CD4-positive, alpha-beta T cell treated with Interleukin-4 for 4 hours (primary cell): Measurements from ENCODE around the gene TMC7.
"Not testable (repeated sequence)": the region's sequence is repeated elsewhere in the genome, so short reads cannot be mapped to it uniquely, and the experiment has no call there.

Experiments used
- DNase-seq: peaks from one replicate; pipeline ENCODE4 v3.0.0-alpha.2; 2020

TMC7 gene

DNA sequence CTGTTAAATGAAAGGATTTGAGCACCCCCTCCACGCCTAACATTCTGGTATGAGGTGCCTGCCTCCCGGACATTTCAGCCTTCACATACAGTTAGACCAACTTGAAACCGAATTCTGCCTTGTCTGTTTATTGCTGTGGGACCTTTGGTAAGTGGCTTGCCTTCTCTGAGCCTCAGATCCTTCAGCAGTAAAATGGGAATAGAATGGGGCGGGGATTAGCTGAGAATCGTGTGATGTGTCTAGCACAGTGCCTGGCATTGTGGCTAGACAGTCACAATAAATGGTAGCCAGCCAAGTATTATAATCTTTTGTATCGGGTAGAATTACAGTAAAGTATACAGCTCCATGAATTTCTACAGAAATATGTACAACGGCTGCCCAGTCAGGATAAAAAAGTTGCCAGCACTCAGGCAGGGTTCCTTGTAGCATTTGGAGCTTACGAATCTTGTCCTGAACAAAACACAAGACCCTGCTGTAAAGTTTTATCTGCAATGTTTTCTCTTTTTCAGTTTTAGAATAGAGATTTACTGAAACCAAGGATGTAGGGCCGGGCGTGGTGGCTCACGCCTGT lies 786 bp downstream of the TMC7 start:
- no peak for DNase-seq

DNA sequence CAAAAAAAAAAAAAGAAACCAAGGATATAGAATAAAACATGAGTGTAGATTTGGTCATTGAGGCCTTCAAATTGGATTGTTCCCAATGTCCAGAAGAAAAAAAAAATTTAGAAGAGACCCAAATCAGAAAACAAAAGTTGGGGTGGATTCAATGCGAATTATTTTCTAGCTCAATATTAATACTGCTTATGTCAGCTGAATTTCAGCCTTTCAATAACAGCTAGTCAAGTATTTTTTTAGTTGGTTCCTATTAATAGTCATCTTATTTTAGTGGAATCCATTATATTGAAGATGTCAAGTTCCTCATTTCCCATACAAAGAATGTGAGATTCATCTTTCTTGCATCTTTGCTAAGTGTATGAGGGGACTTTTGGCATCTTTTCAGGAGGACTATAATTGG lies 1.5 kb downstream of the TMC7 start:
- DNase-seq: not testable (repeated sequence)

DNA sequence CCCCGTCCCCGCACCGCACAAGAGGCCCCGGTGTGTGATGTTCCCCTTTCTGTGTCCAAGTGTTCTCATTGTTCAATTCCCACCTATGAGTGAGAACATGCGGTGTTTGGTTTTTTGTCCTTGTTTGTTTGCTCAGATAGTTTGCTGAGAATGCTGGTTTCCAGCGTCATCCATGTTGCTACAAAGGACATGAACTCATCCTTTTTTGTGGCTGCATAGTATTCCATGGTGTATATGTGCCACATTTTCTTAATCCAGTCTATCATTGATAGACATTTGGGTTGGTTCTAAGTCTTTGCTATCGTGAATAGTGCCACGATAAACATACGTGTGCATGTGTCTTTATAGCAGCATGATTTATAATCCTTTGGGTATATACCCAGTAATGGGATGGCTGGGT lies 8.0 kb downstream of the TMC7 start:
- not testable (repeated sequence) for DNase-seq

DNA sequence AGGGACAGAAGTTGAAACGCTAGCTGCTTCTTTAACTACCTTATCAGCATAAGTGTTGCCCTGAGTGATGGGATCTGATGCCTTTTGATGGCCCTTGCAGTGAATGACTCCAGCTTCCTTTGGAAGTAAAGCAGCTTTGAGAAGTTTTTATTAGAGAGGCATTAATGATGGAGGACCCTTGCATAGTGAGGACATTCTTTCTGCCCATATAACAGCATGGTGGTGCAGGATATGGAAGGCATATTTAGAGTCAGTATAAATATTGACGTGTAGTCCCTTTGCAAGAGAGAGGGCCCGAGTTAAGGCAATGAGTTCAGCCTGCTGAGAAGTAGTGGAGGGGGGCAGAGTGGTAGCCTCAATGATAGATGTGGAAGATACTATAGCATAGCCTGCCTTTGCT lies 9.8 kb downstream of the TMC7 start:
- DNase-seq: not testable (repeated sequence)

DNA sequence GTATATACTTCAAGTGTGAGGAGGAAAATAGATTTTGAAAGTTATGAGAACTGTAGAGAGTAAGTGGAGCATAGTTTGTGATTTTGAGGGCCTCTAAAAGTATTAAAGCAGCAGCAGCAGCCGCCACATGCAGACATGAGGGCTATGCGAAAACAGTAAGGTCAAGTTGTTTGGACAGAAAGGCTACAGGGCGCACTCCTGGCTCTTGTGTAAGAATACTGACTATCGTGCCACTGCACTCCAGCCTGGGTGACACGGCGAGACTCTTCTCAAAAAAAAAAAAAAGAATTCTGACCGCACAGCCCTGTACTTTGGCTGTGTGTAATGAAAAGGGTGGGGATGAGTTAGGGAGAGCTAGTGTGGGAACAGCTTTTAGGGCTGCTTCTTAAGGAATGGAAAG lies 10.4 kb downstream of the TMC7 start:
- DNase-seq: not testable (repeated sequence)

DNA sequence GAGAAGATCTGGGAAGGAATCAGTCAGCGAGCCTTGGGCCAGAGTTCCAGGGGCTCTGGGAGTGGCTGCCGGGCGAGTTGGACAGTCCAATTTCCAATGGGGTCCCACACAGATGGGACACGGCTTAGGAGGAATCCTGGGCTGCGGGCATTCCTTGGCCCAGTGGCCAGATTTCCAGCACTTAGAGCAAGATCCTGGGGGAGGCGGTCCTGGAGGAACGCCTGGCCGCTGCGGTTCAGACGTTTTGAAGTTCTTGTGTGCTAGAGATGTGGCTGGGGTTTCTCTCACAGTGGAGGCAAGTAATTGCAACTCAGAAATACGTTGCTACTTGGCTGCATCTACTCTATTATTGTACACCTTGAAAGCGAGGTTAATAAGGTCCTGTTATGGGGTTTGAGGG lies 11.7 kb downstream of the TMC7 start:
- not testable (repeated sequence) for DNase-seq

DNA sequence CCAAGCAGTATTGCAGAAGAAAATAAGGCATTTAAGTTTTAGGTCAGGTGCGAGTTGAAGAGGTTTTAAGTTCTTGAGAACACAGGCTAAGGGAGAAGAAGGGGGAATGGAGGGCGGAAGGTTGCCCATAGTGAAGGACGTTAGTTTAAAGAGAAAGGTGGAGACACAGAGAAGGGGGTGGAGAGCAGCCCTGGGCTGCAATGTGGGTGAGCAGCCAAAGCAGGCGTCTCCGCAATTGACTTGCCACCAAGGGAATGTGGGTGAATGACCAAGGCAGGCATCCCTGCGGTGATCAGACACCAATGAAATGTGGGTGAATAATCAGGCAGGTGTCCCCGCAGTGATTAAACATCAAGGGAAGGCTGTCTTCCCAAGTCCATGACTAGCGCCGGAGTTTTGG lies 12.8 kb downstream of the TMC7 start:
- not testable (repeated sequence) for DNase-seq

DNA sequence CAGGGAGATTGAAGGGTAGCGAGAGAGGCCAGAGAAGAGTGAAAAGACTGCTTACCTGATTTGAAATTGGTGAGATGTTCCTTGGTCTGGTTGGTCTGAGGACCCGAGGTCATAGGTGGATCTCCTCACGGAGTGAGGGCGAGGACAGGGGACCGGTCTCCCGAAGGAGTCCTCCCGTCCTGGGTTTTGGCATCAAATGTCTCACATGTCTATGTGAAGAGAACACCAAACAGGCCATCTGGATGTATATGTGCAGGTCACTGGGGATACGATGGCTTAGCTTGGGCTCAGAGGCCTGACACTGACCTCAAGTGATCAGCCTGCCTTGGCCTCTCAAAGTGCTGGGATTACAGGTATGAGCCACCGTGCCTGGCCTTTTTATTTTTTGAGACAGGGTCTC lies 13.3 kb downstream of the TMC7 start:
- not testable (repeated sequence) for DNase-seq

DNA sequence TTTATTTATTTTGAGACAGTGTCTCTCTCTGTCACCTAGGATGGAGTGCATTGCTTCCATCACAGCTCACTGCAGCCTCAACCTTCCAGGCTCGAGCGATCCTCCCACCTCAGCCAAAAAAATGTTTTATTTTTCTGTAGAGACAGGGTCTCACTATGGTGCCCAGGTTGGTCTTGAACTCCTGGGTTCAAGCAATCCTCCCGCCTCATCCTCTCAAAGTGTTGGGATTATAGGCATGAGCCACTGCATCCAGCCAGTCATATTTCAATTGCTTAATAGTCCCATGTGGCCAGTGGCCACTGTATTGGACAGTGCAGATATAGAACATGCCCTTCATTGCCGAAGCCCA lies 15.3 kb downstream of the TMC7 start:
- DNase-seq: no peak

DNA sequence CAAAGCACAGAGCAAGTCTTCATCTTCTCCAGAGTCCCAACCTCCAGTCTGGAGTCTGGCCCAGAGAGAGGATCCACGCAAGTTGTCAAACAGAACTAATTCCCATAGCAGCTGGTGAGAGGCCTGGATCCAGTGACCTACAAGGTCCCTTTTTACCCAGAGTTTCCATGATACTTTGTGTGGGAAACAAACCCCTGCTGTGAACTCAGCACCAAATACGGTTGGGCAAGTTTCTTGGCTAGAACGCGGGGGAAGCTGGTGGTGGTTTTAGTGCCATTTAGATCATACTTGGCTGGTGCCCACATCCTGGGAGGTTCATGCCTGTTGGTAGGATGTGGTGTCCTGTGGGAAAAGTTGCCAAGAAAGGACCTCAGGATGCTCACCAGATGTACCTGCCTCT lies 18.1 kb downstream of the TMC7 start:
- no peak for DNase-seq

DNA sequence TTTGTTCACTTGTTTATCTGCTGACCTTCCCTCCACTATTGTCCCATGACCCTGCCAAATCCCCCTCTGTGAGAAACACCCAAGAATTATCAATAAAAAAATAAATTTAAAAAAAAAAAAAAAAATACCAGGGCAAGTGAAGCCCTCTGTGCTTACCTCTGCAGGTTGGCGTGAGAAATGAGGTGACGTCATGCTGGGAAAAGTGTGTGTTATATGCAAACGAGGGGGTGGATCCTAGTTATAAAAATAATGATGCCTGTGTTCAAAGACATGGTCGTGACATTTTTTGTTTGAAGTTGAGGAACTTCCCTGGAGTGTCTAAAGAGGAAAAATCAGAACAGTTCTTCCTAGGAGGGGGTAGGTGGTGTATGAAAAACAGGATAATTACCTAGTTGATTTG lies 20.2 kb downstream of the TMC7 start:
- DNase-seq: no peak

DNA sequence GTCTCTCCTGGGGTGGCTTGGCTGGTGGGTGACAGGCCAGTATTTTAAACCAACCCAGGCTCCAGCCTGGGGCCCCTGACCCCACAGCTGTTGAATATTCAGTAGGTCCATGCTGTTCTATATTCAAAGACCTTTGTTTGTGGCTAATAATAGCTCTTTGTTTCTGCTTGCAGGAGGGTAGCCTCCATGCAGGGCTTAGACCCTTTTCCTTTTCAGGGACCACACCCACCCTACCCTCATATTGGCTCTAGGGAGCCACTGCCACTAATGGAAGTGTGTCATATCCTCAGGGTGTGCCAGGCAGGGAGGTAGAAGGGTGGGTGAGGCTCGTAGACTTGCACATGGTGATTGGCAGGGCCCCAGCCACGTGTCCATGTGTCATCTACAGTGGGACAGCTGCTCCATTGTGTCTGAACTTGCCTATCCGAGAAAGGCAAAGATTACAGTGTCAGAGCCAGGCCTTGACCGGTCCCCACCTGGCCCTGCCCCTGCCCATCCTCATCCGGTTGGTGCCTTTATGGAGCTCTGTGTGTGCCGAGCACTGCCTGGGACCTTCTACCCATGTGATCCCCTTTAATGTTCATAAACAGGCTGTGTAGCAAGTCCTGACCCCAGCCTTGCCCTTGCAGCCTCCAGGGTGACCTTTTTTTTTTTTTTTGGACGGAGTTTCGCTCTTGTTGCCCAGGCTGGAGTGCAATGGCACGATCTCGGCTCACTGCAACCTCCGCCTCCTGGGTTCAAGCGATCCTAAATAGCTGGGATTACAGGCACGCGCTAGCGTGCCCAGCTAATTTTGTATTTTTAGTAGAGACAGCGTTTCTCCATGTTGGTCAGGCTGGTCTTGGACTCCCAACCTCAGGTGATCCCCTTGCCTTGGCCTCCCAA lies 22.1 kb downstream of the TMC7 start:
- DNase-seq: no peak

DNA sequence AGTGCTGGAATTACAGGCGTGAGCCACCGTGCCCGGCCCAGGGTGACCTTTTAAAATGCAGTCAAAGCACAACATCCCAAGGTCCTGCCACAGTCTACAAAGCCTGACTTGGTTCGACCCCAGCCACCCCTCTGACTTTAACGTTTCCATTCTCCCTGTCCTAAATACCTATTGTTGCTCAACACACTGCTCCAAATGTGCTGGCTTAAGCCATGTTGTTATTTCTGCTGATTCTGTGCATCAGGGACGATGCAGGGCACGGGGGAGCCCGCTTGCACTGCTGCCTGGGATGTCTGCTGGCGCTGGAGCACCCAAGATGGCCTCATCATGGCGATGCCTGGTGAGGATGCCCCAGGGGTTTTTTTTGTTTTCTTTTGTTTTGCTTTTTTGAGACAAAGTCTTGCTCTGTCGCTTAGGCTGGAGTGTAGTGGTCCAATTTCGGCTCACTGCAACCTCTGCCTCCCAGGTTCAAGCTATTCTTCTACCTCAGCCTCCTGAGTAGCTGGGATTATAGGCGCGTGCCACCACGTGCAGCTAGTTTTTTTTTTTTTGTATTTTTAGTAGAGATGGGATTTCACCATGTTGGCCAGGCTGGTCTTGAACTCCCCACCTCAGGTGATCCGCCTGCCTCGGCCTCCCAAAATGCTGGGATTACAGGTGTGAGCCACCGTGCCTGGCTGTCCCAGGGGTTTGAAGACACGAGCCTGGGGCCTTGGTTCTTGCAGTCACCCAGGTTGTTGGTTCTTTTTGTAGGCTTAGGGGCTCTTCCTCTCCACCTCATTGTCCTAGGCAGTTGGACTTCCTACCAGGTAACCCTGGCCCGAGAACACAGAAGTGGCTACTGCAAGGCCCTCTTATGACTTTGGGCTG lies 22.9 kb downstream of the TMC7 start:
- no peak for DNase-seq

DNA sequence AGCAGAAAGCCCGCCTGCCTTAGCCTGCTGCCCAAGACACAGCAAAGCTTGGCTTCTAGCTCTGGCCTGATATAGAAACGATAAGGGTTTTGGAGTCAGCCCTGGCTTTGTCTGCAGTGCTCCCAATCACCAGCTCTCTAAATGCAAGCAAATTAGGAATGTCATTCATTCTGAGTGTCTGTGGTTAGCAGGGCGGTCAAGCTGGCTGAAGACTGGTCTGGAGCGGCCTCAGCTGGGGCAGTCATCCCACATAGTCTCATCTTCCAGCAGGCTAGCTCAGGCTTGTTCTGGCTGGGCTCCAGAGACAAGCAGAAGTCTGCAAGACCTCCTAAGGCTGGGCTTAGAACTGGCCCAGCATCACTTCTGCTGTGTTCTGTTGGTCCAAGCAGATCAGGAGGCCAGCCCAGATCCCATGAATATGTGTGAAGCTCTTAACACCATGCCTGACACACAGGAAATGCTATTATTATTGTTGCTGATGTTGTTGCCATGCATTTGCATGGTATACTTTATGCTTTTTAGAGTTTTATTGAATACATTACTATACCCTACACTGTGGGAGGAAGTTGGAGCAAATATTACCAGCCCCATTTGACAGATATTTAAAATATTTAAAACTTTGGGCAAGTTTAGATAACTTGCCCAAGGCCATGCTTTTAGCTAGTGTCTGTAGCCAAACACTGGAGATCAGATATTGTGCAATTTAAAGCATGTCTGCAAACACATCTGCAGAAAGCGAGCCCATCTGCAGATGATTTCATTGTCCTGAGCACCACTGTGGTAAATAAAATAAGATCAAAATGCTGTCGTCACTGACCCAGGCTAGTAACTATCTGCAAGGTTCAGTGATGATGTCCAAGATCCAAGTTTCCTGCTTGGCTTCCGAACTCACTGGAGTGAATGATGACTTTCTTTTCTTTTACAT lies 24.8 kb downstream of the TMC7 start:
- no peak for DNase-seq

DNA sequence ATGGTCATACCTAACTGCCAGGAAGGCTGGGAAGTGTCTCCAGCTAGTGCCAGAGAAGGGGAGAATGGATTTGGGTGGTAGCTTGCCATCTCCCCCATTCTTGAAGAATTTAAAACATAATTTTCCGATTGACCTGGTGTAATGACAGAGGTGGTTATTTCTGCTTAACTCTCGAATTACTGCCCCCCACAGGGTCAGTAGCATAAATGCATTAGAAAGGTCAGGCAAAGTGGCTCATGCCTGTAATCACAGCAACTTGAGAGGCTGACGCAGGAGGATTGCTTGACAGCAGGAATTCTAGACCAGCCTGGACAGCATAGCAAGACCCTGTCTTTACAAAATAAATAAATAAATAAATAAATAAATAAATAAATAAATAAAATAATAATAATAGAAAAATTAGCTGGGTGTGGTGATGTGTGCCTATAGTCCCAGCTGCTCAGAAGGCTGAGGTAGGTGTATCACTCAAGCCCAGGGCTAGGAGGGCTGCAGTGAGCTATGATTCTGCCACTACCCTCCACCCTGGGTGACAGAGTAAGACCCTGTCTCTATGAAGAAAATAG lies 27.5 kb downstream of the TMC7 start:
- no peak for DNase-seq

DNA sequence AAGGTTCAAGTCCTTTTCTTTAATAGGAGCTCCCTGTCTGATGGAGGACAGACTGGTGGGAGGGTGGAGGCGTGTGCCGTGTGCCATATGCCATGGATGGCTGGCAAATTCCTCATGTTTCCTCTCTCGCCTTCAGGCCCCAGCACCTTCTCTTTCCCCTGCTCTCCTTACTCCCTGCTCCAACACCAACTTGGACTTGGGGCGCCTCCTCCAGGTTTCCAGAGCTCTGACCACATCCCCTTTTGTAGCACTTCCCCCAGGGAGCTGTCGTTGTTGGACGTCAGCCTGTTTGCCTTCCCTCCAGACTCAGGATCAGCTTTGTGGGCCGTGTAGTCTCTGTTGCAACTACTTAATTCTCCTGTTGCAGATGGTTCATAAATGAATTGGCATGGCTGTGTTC lies 30.7 kb downstream of the TMC7 start:
- no peak for DNase-seq

DNA sequence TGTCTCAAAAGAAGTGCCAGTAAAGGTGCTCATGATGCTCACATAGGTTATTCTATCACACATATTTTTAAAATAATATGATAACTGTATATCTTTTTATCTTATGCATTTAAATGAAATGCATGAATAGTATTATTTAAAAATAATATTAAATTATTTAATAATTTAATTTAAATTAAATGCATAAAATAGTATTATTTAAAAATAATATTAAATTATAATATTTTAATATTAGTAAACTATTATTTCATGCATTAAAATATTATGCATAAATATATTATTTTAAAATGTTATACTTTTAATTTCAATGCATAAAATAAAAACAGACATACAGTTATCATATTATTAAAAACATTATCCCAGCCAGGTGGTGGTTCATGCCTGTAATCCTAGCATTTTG lies 33.4 kb downstream of the TMC7 start:
- no peak for DNase-seq

DNA sequence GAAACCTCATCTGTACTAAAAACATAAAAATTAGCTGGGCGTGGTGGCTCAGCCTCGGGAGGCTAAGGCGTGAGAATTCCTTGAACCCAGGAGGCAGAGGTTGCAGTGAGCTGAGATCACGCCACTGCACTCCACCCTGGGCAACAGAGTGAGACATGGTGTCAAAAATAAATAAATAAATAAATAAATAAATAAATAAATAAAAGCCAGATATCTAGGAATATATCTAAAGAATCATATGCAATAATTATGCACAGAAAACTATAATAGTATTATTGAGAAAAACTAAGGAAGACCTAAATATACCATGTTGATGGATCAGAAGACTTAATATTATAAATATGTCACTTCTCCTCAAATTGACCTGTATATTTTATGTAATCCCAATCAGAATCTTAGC lies 37.0 kb downstream of the TMC7 start:
- no peak for DNase-seq

DNA sequence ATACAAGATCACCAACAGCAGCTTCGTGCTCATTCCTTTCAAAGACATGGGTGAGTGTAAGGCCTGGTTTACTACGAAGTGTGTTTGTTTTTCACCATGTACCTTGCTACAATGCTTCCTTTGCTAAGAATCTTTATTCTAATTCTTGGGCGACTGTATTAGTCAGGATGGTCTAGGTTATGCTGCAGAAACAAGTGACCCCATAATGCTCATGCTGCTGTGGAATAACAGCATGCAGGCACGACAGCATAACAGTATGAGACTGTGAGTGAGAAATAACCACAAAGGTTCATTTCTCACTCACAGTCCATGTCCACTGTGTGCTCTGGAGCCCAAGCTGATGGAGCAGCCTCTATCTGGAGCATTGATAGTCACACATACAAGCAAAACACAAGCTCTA lies 38.0 kb downstream of the TMC7 start:
- no peak for DNase-seq

DNA sequence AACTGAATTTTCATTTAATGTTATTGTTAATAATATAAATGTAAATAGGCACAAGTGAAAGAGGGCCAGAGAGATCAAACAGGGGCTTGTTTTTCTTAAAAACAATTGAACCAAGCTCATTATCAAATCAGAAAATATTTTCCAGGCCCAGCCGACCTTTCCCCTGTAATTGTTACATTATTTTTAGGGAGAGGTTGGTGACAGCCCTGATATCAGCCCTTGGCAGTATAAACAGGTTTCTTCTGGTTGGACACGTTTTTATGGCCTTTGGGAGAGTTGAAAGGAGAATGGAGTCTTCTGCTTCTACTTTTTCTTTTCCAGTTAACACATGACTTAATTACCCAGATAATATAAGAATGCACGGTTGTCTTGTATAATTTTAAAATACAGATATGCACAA lies 43.7 kb downstream of the TMC7 start:
- DNase-seq: no peak

DNA sequence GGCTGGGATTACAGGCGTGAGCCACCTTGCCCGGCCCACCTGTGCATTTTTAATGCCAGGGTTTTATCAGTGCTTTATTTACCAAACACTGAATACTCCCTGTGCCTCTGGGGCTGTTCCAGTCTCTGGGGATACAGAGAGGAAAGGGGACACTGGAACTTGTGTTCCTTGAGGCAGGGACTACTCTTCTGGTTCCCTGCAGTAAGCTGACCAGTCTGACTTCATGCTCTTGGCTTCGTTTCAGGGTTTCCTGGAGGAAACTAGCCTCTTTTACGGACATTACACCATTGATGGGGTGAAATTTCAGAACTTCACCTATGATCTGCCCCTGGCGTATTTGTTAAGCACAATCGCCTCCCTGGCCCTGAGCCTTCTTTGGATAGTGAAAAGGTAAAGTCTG lies 46.2 kb downstream of the TMC7 start:
- no peak for DNase-seq

DNA sequence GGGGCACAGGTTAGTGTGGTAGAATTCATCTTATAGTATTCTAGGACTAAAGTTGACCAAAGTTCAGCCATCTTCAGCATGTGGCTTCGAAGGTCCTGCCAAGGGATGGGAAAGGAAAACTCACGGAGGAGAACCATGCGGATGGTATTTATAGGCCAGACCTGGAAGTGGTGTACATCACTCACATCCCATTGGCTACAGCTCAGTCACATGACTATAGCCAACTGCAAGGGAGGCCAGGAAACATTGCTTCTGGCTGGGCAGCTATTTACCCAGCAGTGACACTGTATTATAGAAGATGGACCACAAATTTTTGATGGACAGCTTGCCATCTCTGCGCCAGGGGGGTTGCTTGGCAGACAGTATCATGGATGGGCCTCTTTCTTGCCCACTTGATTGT lies 48.0 kb downstream of the TMC7 start:
- no peak for DNase-seq
